Epithelial cell of prostate (primary cell): ENCODE measurements around the gene PRSS56.

Source experiments
- DNase-seq: peaks from one replicate; pipeline ENCODE4 v3.0.0-alpha.2; 2011; ENCODE audit warnings: low read depth, low spot score
- H3K27ac ChIP-seq: fragments of 450-650 bp; 2 replicates; pipeline ENCODE4 v1.5.1; 2017; ENCODE audit warnings: mild to moderate bottlenecking

PRSS56 gene

DNA sequence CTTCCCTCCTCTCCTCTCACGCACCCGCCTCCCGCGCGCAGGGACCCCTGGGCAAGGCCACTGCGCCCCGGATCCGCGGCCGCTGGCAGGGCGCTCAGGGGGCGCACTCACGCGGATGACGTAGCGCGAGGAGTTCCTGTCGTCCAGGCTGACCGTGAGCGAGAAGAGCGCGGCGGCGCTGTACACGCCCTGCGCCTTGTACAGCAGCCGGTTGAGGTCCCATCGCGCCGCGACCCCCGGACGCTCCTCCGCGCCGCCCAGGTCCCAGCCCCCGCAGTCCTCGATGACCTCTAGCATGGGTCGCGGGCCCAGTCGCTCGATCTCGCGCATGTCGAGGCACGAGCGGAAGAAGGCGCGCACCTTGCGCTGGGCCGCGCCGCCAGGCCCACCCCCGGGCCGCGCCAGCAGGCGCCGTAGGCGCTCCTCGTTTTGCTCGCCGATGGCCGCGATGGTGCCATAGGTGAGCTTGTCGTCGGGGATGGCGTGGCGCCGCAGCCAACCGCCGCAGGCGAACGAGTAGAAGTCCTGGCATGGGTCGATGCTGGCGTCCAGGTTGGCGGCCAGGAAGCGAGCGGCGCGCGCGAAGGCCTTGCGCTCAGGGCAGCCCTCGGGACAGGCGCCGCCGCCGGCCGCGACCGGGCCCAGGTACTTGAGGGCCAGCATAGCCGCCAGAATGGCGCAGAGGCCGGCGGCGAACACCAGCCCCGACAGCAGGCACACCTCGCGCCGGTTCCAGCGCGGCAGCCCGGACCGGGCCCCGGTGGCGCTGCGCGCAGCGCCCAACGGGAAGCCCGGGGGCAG, 34.2 kb upstream of the PRSS56 start:
- DNase-seq, result no peak
- no peak overlapping the region for H3K27ac ChIP-seq

GRCh38 chr2:232486558-232487384, 33.4 kb upstream of the PRSS56 start:
- DNase-seq, result no peak
- no peak overlapping the region for H3K27ac ChIP-seq

DNA sequence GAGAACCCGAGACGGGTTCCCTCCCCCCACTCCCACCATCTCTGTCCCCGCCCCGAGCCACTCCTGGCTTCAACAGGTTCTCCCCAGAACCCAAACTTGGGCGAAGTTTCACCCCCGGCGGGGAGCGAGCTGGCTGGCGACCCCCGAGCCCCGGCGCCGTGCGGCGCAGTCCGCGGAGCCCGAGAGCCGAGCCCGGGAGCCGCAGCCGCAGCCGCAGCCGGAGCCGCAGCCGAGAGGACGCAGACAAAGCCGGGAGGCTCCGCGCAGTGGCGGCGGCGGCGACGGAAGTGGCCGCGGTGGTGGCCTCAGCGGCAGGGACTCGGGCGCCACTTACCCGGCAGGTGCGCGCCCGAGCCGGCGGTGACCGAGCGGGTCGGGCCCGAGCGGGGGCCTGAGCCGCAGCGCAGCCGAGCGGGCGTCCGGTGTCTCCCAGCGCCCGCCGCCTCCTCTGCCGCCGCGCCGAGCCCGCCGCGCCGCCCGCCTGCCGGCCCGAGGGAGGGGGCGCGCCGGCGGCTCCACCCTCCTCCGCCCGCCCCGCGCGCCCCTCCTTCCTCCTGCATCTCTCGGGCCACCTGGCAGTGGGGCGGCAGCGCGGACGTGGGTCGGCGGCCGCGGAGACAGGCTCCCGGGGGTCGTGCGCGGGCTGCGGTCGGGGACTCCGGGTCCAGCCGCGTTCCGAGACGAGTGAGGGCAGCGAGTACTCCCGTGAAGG, 32.6 kb upstream of the PRSS56 start, which contains the start of gene ECEL1:
TSS of gene ECEL1 (minus strand) at position 450 of the 712 bp plus-strand sequence. CDS start 1,181 bp downstream, outside the sequence.
- no peak for DNase-seq
- no peak within 1 kb of the TSS for H3K27ac ChIP-seq

DNA sequence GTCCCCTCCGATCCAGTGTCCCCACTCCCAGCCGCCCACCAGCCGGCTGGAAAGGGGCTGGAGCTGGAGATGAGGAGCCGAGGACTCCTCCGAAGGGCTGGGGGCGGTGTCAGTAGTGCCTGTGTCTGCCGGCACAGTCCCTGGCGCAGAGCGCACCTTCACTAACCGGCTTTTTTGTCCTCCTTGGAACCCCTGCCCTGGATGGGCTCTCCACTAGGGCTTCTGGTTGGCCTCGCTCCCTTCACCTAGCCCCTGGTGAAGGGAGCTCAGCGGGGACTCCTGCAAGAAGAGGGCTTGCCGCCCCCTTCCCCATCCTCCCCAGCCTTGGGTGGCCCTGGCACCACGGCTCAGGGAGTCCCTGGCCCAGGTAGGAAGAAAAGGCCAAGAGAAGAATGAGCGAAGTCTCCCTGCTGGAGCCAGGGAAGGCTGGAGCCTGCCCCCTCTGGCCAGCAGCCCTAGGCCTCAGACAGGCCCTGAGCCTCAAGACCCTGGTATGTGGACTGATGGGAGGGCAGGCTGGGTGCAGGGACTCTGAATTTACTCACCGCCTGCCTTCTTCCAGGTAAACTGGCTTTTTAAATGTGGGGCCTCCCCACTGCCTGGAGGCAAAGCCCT, 32.0 kb upstream of the PRSS56 start:
- no peak for DNase-seq
- H3K27ac ChIP-seq, result no peak overlapping the region

DNA sequence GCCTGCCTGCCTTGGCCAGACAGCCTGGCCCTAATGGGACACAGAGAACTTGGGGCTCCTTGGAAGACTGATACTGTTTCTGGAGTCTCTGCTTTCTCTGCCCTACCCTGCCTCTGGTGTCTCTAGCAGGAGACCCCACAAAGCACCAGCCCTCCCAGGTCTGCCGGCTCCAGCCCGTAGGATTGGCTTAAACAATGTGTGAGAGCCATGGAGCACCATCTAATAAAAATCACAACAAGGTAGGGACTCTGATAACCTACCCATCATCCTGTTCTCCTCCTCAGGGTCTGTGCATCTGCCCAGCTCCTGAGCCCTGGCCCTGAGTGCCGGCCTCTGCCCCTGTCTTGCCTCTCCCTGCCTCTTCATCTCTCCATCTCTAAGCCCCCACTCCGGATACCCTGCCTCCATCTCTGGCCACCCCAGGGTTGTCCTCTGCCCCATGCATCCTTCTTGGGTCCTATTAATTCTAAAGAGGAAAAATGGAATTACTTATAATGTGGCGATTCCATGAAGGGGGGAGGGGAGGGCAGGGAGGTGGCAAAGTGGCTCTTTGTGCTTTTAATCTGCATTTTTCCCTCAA, 31.4 kb upstream of the PRSS56 start:
- no peak overlapping the region for H3K27ac ChIP-seq
- no peak for DNase-seq

GRCh38 chr2:232489516-232490220, 30.5 kb upstream of the PRSS56 start:
- H3K27ac ChIP-seq, result no peak overlapping the region
- DNase-seq, result no peak

DNA sequence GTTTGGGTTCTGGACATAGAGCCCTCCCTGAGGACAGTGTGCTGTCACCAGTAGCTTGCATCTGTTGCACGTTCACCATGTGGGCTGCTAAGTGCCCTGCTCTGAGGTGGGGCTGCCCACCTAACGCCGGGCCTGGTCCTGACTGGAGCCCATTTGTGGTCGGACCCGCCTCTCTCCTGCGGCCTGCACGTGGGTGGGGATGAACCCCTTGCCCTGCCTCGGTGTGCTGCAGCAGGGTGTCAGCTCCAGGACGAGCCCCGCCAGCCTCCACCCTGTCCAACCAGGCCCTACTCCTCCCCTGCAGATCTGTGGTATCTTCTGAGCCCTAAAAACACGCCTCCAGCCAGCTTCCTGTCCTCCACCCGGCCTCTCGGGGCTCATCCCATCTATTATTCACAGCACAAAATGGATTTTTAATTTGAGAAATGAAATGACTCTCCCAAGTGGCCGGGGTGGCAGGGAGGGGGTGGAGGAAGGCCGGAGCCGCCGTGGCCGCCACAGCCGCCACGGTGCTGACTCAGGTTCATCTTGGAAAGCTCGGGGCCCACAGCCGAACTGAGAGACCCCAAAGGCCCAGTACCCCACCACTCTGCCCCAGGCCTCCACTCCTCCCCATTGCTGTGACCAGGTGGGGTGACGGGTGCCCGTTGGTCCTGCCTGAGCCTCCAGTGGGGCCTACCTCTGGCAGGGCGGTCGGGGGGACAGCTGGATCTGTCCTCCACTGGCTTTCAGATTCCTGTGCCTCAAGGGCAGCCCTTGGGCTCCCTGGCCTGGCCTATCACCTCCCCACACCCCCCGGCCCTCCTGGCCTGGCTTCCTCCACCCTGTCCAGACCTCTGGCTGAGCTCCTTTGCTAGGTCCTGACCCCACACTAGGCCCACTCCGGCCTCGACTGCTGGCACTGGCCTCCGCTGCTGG, 29.7 kb upstream of the PRSS56 start:
- H3K27ac ChIP-seq, result no peak overlapping the region
- no peak for DNase-seq

DNA sequence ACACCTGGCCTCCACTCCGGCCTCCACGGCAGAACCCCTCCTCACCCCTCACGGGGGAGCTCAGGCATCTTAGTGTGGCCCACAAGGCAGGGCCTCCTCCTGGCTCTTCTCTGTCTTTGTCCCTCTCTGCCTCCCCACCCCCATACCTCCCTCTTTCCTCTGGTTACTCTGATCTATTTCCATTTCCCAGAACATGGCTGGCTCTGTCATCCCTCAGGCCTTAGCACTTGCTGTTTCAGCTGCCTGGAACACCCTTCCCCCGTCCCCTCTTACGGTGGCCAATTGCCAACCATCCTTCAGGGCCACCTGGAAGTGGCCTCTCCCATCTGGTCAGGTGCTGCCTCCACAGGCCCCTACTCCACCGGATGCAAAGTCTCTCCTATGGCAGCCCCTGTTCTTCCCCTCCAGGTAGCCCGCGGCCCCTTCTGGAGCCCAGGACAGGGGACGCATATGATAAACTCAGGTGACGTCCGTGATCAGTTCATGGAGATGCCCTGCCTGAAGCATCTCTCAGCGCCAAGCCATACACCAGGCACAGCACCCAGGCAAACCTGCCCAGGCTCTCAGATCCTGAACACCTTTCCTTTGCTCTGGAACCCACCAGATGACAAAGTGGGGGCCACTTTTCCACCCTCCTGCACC, 28.9 kb upstream of the PRSS56 start:
- H3K27ac ChIP-seq, result no peak overlapping the region
- no peak for DNase-seq

DNA sequence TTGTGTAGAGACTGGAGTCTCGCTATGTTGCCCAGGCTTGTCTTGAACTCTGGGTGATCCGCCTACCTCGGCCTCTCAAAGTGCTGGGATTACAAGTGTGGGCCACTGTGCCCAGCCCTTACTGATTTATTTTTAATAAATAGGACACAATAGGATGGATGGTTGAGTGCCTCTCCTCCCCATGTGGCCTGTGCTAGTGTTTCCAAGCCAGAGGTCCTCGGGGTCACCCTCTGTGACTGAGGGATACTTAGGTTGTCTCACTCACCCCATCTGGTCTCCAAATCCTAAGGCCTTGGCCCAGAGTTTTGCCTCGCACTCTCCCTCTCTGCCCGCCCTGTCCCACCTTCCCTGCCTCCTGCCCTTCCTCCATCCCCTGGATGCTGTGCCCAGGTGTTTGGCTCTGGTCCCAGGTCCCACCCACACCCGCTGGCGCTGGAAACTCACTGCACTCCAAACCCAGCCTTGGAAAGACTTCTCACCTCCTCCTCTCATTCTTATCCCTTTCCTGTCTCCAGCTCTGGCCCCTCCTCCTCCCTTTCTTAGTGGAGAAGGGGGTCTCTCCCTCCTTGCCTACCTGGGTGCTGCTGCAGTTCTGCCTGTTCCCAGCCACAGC, 27.8 kb upstream of the PRSS56 start:
- no peak overlapping the region for H3K27ac ChIP-seq
- no peak for DNase-seq

DNA sequence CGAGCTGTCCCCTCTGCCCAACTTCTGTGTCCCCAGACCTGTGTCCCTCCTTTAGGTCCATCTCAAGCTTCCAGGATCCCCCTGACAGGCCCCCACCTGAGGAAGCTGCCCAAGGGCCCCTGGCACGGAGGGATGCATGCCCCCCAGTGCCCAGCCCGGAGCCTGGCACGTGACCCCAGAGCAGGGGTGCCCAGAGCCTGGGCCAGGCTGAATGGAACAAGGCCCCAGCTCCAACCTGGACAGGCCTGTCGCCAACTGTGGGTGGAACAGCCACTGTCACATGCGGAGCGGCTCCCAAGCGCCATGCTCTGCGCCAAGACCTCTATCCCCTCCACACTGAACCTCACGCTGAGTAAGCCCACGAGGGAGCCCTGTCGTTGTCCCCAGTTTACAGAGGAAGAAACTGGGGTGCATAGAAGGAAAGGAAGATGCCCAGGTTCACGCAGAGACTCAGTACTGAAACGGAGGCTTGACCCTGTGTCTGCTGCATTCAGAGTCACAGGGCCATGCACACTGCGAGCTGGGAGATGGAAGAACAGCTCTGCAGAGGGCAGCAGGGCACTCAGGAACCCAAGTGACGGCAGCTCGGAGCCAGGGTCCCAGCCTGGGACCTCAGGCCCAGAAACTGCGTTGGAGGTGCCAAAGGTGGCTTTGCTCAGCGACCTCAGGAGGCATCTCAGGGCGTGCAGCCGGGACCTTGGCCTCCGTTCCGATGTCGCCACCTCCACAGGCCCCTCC, 27.1 kb upstream of the PRSS56 start:
- H3K27ac ChIP-seq, result no peak overlapping the region
- no peak for DNase-seq

DNA sequence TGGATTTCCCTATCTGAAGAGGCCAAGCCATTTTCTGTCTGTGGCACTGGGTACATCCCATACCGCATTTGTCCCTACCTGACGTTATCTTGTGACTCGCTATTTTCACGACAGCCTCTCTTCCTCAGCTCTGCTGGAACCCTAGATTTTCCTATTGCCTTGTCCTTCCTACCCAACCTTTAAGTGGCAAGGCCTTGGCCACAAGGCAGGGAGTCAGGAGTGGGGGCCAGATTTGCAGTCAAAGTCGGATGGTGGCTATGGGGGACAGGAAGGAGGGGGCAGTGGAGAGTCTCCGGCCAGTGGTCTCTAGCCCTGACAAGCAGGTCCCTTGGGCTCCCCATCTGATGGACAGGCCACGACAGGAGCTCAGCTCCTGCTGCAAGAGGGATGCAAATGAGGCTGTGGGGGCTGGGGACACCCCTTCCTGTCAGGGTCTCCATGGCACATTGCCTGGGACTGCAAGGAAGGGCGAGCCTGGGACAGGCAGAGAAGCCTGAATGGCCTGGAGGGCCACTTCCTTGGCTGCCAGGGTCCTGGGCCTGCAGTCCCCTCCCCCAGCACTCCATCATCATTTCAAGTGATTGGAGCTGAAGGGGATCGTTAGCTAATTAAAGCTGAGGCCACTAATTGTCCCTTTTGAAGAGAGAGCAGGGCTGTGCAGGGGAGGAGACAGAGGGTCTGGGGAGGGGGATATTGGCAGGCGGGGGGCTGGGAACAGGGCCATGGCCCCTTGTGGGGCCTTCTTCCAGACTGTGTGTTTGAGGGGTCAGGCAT, 26.3 kb upstream of the PRSS56 start:
- DNase-seq, result no peak
- H3K27ac ChIP-seq, result no peak overlapping the region

DNA sequence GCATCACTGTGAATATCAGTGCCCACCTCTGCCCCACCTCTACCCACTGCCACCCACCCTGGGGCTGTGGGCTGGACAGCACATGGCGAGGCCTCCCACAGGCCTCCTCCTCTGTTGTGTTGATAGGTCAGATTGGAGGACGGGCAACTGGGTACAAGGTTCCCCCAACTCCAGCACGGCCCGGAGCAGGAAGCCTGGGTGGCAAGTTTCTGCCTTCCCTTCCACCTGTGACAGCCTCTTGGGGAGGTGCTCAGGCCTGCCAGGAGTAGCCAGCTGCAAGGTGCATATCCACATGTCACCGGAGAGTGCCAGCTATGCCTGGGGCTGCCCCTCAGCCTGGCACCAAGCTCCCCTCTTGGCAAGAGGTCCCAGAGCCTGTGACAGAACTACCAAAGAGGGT, 25.6 kb upstream of the PRSS56 start:
- H3K27ac ChIP-seq, result no peak overlapping the region
- DNase-seq, result no peak

DNA sequence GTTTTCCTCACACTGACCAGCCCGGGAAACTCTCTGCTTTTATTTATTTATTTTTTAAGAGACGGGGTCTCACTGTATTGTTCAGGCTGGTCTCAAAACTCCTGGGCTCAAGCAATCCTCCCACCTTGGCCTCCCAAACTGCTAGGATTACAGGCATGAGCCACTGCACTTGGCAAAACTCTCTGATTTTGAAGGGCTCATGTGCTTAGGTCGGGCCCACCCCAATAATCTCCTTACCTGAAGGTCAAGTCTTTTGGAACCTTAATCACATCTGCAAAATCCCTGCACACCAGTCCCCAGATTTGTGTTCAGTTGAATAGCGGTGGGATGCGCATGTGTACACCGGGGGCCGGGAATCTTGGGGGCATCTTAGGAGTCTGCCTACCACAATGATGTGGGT, 24.9 kb upstream of the PRSS56 start:
- no peak for DNase-seq
- no peak overlapping the region for H3K27ac ChIP-seq

GRCh38 chr2:232496501-232497270, 23.5 kb upstream of the PRSS56 start:
- H3K27ac ChIP-seq, result no peak overlapping the region
- DNase-seq, result no peak

DNA sequence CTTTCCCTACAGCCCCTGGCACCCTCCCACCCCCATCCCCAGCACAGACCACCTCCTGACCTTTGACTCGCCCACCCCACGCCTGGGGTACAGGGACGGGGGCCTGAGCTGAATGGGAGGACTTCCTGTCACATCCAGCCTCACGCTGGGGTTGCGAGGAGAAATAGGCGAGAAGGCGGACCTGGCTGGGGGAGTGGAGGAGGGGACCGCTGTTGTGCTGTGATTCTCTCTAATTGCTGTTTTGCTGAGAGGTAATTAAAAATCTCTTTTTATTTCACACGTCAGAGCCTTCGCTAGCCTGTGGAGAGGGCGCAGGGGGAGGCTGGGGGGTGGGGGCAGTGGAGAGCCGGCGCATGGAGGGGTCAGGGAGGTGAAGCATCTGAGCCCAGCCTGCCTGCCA, 22.8 kb upstream of the PRSS56 start:
- no peak for DNase-seq
- no peak overlapping the region for H3K27ac ChIP-seq
